GM12878 (cell line): ENCODE data around the gene MOCOS.

Source experiments
- GABPA ChIP-seq: IDR thresholded peaks from 2 replicates; pipeline ENCODE4 v1.6.1; 2014; ENCODE audit warnings: antibody characterized with exemption, low read depth, mild to moderate bottlenecking, inconsistent platforms
- POLR2A ChIP-seq: IDR thresholded peaks from 2 replicates; pipeline ENCODE4 v1.6.1; 2011; ENCODE audit warnings: low read depth, mild to moderate bottlenecking, low read length
- RBBP5 ChIP-seq: fragments of 200-600 bp; sonication (generic); conservative IDR thresholded peaks from 2 replicates; pipeline ENCODE4 v1.6.1; 2016
- TAF1 ChIP-seq: IDR thresholded peaks from 2 replicates; pipeline ENCODE4 v1.6.1; 2011; ENCODE audit warnings: mild to moderate bottlenecking, low read depth, low read length, borderline replicate concordance

GRCh38 chr18:36194600-36195315, 7.5 kb downstream of the MOCOS start:
- TF ChIP-seq POLR2A (no peak), TAF1 (no peak), GABPA (no peak), RBBP5 (no peak)
